Thyroid gland (tissue), 4 donors: Measurements from ENCODE around the gene DRC1.

Source experiments
- POLR2A ChIP-seq, 2 donors: fragments of 450-650 bp; IDR thresholded peaks; one replicate each; pipeline ENCODE4 v1.6.1; 2017; ENCODE audit warnings: antibody characterized with exemption in 2 of 2, mild to moderate bottlenecking in 2 of 2, moderate library complexity in 1 of 2
- TF ChIP-seq, protein P1 (sequence below), 6 experiments: fragments of 200-600 bp in 3 of 6; fragments of 450-650 bp in 3 of 6; sonication (generic) in 3 of 6; IDR thresholded peaks; one replicate each; pipeline ENCODE4 v1.5.1; 2016 to 2019; ENCODE audit warnings: antibody characterized with exemption in 6 of 6, mild to moderate bottlenecking in 2 of 6, inconsistent platforms in 1 of 6, moderate library complexity in 1 of 6

DNA sequence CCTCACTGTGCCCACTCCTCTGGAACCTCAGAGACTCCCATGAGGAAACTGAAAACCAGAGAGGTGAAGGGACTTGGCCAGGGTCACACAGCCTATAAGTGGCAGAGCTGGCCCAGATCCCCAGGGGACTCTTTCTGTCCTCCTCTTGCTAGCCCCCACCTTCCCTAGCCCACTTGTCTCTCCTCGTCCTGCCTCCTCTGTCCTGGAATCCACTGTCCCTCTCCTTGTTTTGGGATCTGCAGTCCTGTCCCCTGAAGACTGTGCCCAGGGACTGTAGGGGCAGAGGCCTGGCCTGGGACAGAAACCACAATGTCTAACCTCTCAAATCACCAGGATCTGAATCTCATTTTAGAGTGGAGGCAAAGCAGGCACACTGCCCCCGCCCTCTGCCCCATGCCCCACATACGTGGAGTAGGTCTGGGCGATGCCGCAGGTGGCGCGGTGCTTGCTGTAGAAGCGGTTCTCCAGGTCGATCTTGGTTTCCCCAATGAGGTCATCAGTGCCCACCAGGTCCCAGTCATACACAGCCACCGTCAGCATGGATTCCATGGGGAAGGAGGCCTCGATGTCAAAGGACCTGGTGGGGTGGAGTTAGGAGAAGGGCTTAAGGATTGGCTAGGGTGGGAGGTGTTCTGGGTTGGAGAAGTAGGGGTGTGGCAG lies 63.7 kb downstream of the DRC1 start:
- TF ChIP-seq, protein P1, sequence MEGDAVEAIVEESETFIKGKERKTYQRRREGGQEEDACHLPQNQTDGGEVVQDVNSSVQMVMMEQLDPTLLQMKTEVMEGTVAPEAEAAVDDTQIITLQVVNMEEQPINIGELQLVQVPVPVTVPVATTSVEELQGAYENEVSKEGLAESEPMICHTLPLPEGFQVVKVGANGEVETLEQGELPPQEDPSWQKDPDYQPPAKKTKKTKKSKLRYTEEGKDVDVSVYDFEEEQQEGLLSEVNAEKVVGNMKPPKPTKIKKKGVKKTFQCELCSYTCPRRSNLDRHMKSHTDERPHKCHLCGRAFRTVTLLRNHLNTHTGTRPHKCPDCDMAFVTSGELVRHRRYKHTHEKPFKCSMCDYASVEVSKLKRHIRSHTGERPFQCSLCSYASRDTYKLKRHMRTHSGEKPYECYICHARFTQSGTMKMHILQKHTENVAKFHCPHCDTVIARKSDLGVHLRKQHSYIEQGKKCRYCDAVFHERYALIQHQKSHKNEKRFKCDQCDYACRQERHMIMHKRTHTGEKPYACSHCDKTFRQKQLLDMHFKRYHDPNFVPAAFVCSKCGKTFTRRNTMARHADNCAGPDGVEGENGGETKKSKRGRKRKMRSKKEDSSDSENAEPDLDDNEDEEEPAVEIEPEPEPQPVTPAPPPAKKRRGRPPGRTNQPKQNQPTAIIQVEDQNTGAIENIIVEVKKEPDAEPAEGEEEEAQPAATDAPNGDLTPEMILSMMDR (IDR thresholded peaks at IDR 0.05), result no peak
- no peak for TF ChIP-seq POLR2A (IDR thresholded peaks at IDR 0.05)
